HG03095 (cell line): Measurements from ENCODE around the gene TRIM31.

Experiments used
- ATAC-seq: cut with Tn5 transposase; IDR thresholded peaks from one replicate; pipeline ENCODE4 v1.9.1; 2021; ENCODE audit warnings: moderate library complexity; ENCODE audit not compliant: unreplicated experiment

Gene TRIM31

DNA sequence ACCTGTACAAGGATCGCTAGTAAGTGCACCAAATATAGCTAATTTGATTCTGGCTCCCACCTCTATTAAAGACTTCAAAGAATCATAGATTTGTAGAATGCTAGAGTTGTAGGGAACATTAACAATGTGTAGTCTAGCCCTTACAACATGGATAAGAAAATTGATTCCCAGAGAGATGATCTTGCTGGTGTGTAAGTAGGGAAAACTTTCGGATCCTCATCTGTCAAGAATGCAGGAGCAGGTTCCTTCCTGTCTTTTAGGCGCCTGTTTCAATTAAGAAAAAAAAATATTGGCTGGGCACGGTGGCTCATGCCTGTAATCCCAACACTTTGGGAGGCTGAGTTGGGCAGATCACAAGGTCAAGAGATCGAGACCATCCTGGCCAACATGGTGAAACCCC, 25.0 kb downstream of the TRIM31 start:
- ATAC-seq = no peak

DNA sequence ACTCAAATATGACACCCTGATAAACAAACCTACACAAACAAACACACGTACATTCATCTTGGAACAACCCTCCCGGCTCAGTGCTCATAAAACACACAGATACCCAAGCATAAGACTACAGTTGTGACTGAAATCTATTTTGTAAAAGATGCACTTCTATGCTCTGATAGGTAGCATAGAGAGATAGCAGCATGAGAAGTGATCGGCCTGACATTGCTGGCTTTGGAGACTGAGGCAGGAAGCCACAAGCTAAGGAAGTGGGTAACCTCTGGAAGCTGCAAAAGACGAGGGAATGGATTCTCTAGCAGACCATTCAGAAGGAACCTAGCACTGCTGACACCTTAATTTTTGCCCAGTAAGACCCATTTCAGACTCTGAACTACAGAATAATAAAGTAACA, 35.7 kb downstream of the TRIM31 start:
- ATAC-seq = no peak

DNA sequence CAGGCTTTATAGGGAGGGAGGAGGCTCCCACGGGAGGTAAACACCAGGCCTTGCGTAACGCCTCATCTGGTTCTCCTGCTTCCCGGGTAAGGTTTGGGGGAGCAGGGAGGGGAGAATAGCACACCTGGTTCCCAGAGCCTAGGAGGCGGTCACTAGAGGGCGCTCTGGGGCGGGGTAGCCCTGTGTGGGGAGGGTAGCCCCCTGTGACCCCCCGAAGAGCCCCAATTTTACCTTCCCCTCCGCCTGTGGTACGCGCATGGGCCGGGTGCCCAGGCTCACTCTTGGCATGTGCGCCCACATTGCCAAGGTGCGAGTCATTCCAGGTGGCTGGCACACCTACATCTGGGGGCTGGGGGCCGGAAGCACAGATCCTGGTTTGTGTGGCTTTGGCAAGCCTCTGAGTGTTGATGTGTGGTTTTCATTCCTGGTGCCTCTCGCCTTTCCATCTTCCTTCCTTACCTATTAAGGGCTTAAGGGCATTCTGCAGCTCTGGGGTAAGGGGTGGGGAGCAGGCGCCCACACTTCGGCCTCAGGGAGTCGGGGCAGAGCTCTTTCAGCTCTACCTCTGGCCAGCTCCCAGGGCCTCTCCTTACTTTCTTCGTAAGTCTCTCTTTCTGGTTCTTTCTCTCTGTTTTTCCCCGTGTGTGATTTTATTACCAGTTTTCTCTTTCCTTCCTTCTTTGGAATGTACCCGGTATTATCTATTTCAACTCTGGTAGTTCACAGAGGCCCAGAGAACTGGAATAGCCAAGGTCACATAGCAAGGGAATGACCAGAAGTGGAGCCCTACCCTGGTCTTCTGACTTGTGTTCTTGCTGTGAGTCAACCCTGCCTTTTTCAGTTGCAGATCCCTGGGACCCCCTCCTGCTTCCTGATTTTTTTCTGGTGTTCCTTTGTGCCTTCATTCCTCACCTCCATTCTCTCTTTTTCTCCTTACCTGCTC, 36.8 kb downstream of the TRIM31 start:
- no peak for ATAC-seq

DNA sequence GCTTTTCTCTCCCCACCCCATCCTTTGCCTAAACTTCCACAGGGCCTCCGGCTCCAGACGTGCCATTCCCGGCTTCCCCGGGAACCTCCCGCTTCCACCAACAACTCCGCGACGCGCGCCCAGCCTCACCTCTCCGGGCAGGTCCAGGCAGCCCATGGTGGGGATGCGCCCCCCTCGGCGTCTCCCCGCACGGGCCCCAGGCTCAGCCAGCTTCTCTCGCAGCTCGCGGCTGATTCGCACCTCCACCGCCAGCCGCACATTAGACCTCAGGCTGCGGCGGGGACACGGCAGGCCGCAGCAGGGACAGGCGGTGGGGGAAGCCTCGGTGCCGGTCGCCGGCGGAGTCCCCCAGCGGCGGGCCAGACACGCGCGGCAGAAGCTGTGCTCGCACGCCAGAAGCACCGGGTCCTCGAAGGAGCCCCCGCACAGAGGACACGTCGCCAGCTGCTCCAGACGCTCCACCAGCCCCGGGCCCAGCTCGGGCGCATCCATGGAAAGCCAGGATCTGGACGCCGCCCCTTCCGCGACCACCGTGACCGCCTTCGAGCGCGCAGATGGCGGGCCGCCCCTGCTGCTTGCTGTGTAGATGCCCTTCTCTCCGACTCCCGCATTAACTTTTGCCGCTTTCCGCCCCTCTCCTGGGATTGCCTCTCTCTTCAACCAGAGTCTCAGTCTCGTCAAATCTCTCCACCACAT, 37.6 kb downstream of the TRIM31 start, which contains the start of gene RNF39:
TSS of gene RNF39 (minus strand) at position 676 of the 696 bp plus-strand sequence. CDS start at position 492, 184 bp downstream.
- ATAC-seq = no peak

DNA sequence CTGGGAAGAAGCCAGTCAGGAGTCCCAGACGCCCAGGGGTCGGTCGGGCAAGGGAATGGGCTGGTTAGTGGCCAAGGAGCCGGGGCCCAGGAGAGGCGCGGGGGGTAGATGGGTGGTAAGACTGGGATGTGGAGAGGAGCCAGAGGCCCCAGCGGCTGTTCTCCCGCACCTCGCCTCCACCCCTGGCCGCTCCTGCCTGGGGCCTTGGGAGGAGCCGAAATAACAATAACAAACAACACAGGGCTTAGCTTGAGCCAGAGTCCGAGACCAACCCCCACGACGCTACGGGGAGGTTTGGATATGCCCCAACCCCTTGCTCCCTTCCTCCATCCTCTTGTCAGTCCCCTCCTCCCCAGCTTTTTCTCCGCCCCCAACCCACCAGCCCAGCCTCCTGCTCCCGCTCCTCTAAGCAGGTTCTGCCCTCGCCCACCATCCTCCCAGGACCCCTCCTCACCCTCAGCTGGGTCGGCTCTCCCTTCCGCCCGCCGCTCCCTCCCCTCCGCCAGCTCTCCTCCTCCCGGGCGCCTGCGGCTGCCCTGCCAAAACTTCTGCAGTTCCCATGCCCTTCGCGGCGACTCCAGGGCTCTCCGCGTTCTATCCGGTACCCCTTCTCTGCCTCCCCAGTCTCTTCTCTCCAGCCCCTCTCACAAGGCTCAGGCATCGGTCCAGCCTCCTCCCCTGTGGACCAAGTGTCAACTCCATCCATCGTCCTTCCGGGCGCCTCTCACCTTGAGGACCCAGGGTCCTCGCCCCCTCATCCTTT, 38.4 kb downstream of the TRIM31 start:
- ATAC-seq = no peak

DNA sequence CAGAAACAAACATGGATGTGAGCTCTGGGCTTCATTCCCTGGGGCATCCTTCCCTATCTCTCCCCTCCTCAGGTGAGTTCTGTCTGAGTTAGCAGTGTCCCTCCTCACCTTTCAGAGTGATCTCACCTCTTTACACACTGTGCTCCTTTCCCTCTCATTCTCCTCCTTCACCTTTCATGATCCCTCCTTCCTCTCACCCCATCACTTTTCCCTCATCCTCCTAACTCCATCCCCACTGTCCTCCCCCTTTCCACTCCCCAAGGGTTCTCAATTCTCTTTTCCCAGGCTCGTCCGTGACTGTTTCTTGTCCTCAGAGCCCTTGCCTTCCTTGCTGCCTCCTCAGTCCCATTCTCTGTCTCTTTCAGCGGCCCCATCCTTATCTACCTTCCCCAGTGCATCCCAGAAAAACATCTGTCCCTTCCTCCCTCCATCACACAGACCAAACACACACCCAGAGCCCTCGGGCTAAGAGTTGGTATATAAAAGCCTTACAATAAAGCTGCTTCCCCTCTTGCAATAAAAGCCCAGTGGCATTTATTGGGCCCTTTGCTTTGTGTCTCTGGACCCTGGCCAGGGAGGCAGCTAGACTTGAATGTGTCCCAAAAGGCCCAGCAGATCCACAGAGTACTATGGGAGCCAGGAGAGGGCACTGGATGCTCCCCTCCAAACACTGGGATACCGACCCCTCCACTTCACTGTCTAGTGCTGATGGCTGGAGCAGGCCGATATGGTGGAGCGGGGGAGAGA, 39.2 kb downstream of the TRIM31 start:
- ATAC-seq = no peak

DNA sequence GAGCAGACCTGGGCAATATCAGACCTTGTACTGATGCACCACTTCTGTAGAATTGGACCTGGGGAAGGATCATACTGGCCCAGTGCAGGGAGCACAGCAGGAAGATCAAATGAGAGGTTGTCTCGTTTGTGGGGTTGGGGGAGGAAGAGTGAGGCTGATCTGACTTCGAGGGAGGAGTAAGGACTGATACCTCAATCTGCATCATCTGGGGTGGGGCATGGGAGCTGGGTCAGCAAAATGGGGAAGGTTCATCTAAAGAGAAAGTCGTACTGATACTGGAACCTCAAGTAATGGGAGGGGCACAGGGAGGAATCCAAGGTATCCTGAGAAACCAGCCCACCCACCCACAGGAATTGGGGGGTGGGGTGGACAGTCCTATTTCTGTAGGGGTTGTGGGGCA, 41.0 kb downstream of the TRIM31 start:
- no peak for ATAC-seq

DNA sequence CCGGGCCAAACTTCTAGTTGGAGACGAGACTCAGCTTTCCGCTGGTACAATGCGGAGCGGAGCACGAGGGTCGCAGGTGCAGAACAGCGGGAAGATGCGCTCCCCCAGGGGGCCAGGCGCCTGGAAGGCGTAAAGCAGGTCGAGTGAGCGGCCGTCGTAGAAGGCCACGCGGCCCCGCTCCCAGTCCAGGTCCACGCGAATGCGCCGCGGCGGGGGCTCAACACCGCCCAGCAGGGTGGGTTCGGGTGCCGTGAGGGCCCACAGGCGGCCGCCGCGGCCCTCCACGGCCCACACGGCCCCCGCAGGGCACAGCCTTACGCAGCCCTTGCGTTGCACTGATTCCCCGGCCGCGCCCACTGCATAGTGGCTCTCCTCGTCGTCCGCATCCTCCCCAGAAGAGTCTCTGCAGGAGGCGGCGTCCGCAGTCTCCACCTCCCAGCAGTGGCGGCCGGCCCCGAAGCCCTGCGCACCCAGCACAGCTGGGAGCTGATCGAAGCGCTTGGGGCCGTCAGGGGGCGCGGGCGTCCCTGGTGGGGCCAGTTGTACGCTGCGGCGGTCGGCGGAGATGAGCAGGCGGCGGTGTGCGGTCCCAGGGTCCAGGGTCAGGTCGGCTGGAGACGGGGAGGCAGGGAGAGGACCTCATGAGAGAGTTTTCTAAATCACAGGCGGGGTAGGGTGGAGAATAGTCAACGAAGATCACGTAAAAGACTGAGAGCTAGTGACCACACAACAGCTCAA, 41.6 kb downstream of the TRIM31 start:
- no peak for ATAC-seq

DNA sequence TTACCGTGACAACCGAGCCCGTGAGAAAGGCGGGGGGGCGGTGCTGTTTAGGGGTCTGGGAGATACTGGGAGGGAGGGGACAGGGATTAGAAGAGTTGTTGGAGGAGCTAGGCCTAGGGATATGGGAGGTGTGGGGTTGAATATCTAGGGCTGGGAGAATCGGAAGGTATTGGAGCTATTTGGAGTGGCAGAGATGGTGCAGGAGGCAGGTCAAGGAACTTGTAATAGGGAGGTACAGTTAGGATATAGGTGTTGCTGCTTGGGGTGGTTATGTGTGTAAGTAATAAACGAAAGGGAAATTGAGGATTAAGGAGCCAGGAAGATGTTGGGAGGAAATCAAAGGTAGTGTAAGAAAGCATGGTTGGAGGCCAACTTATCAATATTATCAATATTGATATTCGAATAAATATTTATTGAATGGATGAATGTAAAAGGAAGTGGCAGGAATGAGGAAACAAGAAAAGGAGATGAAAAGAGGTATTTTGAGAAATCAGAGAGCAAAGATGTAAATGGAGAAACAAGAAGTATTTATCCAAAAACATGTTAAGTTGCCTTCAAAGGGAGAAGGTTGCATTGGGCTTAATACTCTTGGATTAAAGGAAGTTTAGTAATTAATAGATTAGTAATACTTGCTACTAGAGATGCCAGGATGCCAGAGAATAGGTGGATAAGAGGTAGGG, 45.3 kb downstream of the TRIM31 start:
- no peak for ATAC-seq

DNA sequence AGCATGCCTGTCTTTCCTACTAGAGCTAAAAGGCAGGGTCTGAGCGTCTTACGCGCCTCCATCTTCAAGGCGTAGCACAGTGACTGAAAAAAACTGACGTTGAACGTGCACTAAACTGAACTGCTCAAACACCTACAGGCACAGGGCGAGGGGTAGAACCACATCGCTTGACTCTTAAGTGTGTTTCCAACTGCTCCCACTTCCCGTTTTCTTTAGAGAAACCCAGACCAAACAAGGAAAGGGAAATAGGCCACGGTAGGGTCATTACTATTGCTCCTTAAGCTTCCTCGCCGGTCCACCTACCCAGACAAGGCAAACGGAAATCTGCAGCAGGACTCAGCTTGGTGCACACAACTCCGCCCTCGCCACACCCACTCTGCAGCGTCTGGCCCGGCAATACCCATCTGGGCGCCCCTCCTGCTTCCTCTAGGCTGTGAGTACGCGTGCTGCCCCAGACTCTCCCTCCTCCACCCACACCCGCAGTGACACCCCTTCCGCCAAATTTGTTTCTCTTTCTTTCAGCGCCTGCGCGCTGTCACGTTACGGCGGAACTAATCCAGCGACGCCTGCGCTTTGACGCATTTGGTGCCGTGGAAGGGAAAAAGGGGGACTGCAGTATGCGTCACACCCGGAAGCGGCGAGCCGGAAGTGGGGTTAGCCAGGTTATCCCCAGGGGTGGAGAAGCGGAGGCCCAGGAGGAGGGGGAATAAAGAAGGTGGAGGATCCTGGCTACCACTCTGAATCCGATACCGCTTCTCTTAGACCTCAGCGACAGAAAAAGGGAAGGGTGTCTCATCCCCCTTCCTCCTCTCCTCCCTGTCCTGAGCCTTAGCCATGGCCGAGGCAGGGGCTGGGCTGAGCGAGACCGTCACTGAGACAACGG, 46.1 kb downstream of the TRIM31 start, which contains the start of gene PPP1R11:
TSS of gene PPP1R11 (plus strand) at position 622 of the 883 bp plus-strand sequence. CDS start at position 835, 213 bp downstream.
- ATAC-seq = peak; percentile 94

DNA sequence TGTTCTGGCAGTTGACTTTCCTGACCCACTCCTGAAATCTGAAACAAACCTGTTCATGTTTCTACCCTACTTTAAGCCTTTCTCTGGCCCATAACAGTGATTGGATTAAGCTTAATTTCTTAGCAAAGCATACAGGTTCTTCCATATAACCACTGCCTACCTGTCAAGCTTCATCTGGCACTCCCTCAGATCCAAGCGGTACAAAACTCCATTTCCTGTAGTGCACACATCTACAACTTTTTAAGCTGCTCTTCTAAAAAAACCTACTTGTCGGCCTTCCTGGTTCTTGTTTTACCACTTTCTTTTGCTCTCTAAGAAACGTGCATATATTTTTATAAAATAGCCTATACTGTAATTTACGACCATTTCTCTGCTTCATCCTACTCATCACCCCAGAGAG, 46.8 kb downstream of the TRIM31 start:
- ATAC-seq = no peak

DNA sequence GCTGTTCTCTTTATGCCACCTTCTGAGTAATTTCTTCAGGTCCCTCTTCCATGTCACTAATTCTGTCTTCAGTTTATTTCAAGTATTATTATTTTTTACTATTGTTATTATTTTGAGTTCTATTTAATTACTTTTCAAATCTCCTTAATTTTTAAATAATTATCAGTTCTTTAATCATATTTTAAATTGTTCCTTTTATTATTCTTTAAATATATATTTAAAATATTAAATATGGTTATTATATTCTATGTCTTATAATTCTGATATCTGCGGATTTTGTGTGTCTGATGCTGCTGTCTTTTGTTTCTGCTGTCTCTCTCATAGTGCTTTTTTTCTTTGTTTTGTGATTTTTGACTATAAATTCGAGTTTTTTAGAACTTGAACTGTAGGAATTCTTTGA, 49.6 kb downstream of the TRIM31 start:
- no peak for ATAC-seq

DNA sequence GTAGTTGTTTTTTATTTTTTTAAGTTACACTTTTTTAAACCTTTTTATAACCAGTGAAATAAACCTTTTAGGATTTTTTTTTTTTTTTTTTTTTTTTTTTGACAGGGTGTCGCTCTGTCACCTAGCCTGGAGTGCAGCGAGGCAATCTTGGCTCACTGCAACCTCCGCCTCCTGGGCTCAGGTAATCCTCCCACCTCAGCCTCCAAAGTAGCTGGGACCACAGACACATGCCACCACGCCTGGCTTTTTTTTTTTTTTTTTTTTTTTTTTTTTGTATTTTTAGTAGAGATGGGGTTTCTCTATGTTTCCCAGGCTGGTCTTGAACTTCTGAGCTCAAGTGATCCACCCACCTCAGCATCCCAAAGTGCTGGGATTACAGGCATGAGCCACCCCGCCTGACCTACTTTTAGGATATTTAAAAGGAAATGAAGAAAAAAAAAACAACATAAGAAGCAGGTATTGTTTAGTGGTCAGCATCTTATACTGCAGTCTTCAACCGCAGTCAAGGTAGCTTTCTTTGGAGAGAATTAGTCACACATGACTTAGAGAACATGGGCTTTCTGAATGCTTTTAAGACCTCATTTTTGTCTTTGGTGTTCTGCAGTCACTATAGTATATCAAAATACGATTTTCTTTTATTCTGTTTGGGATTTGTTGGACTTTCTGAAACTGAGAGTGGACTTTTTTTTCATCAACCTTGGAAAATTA, 50.3 kb downstream of the TRIM31 start:
- no peak for ATAC-seq

DNA sequence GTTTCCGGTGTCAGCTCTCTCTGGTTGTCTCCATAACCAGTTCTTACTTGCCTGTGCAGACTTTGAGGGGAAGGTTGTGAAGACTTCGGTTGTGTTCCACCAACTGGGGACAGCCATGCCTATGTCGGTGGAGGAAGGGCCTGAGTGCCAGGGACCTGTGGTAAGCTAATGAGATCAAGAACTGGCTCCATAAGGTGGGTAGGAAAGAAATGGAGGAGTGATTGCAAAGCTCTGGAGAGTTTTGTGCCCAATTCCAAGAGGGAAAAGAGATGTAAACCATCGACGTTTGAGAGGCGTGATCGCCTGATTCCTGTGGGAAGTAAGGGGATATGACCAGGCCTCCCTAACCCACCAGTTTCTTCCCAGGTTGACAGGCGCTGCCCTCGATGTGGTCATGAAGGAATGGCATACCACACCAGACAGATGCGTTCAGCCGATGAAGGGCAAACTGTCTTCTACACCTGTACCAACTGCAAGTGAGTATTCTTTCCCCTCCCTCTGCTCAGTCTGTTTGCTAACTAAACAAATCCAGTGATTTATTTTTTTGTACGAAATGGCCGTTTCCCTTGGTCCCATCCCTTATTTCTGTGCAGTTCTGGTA, 50.9 kb downstream of the TRIM31 start:
- peak; percentile 15 for ATAC-seq

DNA sequence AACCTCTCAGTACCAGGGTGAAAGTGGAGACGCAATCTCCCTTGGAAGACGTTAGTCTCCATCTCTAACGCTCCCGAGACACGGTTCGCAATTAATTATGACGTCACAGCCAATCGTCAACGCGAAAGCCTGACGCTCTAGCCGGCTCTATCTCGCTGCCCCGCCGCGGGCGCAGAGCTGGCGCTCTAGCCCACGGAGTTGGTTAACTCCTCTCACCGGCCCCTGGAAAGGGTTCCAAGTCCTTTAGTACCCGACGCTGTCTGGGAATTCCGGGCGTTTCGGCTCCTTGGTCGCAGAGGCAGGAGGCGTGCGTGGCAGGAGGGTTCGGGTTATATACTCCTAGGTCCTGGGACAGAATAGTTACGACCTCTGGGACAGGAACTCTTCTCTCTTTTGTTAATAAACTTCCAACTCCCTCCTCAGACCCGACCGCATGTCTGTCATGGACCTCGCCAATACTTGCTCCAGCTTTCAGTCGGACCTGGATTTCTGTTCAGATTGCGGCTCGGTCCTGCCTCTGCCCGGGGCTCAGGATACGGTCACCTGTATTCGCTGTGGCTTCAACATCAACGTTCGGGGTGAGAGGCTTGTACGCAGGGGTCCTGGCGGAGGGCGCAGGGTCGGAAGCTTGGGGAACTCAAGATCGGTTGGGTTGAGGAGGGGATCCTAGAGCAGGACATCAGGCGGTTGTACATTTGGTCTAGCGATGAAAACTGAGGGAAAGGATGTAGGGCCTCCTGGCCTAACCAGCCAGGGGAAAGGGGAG, 51.6 kb downstream of the TRIM31 start, which contains the start of gene POLR1H:
TSS of gene POLR1H (plus strand) at position 174 of the 766 bp plus-strand sequence. CDS start at position 434, 260 bp downstream.
- peak; percentile 68 for ATAC-seq

DNA sequence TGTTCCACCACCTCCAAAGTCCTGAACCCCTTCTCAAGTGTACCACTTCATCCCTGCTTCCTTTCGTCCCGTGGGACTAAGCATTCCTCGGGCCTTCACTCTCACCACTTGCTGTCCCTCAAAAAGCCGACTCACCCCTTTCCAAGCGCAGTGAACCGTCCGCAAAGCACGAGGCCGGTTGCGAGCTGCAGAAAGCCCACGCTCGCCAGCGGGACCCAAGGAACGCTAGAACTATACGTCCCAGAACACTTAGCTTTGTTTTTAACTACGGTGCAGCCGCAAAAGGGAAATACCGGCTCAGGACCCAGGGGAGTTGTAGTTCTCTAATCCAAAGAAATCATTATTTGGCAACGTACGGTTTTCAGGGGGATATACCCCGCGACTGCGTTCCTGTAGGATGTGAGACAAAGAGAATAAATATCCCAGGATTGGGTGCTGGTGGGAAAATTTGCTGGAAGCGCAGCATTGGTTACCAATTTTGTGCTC, 52.2 kb downstream of the TRIM31 start:
- ATAC-seq = peak; percentile 11
